Calu3 (cell line): ENCODE results near the gene CLDN7. TPM values are rescaled to one million over a fixed set of nuclear protein-coding genes. Genes with fewer than 3 reads are reported as not detected.

ENCODE experiments used
- BruUV-seq: library from RNA; stranded (reverse); fragments of 400-500 nt; replicated peaks from 2 replicates; lab custom pipeline; 2021; lab: Mats Ljungman, UMichigan
- CTCF ChIA-PET: fragments of 300-600 bp; sonication (Branson Sonifier 250); formaldehyde crosslinking; loops from one replicate; lab custom pipeline; 2022; ENCODE audit warnings: antibody characterized with exemption; lab: Charles Lee
- DNase-seq: peaks from one replicate; pipeline ENCODE4 v3.0.0; 2022
- H3K27ac Mint-ChIP-seq: one replicate; pipeline ENCODE4 v1.8.0; 2022; ENCODE audit warnings: mixed read lengths; ENCODE audit not compliant: unreplicated experiment
- H3K27me3 Mint-ChIP-seq: one replicate; pipeline ENCODE4 v1.8.0; 2022; ENCODE audit warnings: mixed read lengths; ENCODE audit not compliant: unreplicated experiment
- H3K36me3 Mint-ChIP-seq: one replicate; pipeline ENCODE4 v1.8.0; 2022; ENCODE audit warnings: mild to moderate bottlenecking, moderate library complexity, mixed read lengths; ENCODE audit not compliant: insufficient read depth, unreplicated experiment
- H3K4me1 Mint-ChIP-seq: one replicate; pipeline ENCODE4 v1.8.0; 2022; ENCODE audit warnings: mild to moderate bottlenecking, low read depth, mixed read lengths; ENCODE audit not compliant: unreplicated experiment
- H3K4me3 Mint-ChIP-seq: one replicate; pipeline ENCODE4 v1.8.0; 2022; ENCODE audit warnings: mild to moderate bottlenecking, low read depth, moderate library complexity, mixed read lengths; ENCODE audit not compliant: unreplicated experiment
- H3K9me3 Mint-ChIP-seq: one replicate; pipeline ENCODE4 v1.8.0; 2022; ENCODE audit warnings: low read depth, mixed read lengths; ENCODE audit not compliant: unreplicated experiment
- intact Hi-C: fragments of 100-400 bp; cut with micrococcal nuclease; formaldehyde crosslinking; loops from one replicate; pipeline ENCODE4 v1.10.0; 2022; ENCODE audit not compliant: unreplicated experiment
- total RNA-seq: library from RNA; stranded (reverse); gene quantifications from 2 replicates; pipeline ENCODE4 v1.2.3, GENCODE V29; 2022
- TF ChIP-seq, protein P1 (sequence below): fragments of 200-600 bp; IDR thresholded peaks from one replicate; pipeline ENCODE4 v1.8.0; 2022; ENCODE audit warnings: antibody characterized with exemption; ENCODE audit not compliant: unreplicated experiment

CLDN7 gene
- total RNA-seq, 1 experiment from 2014 or later: 266 TPM

DNA sequence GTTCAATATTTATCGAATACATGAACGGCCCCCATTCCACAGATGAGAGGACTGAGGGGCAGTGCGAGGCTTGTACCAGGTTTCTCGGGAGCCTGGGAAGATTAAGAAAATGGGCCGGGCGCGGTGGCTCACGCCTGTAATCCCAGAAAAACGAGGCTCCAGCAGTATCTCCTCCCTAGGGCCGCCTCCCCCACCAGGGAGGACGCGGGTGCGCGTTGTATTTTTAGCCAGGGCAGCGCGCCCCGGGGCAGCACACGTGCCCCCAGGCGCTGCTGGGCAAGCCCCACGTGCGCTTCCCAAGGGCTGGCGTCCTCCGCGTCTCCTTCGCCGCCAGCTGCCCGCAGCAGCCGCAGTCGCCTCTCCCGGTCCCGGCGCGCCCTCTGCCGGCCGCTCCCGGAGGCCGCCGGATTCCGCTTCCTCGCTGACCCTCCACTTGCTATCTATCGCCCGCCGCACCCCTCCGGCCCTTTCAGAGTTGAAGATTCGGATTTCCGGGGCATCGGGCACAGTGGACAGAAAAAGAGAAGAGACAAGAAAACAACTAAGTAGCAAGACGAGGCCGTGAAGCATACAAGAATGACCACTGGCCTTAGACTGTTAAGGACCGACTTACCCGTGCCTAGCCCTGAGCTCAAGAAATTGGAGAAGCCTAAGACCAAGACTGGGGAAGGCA is 34.0 kb upstream of the CLDN7 start:
- peak; percentile 86 for DNase-seq
- TF ChIP-seq, protein P1, sequence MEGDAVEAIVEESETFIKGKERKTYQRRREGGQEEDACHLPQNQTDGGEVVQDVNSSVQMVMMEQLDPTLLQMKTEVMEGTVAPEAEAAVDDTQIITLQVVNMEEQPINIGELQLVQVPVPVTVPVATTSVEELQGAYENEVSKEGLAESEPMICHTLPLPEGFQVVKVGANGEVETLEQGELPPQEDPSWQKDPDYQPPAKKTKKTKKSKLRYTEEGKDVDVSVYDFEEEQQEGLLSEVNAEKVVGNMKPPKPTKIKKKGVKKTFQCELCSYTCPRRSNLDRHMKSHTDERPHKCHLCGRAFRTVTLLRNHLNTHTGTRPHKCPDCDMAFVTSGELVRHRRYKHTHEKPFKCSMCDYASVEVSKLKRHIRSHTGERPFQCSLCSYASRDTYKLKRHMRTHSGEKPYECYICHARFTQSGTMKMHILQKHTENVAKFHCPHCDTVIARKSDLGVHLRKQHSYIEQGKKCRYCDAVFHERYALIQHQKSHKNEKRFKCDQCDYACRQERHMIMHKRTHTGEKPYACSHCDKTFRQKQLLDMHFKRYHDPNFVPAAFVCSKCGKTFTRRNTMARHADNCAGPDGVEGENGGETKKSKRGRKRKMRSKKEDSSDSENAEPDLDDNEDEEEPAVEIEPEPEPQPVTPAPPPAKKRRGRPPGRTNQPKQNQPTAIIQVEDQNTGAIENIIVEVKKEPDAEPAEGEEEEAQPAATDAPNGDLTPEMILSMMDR: peak; percentile 73
- no peak overlapping the region for H3K27ac Mint-ChIP-seq
- H3K36me3 Mint-ChIP-seq: peaks cover 4% of the 10 kb centered on the region
- peaks cover 24% of the 10 kb centered on the region for H3K27me3 Mint-ChIP-seq
- H3K4me1 Mint-ChIP-seq: peaks cover 15% of the 10 kb centered on the region
- no TSS peak for BruUV-seq
- CTCF ChIA-PET: interaction anchor here (0.9 to 1.4 kb wide), 6 partner anchors 16 to 75 kb away, joined by 3 to 14 read pairs (median 6); partner anchors contain the start of genes GABARAP, NEURL4 and SLC2A4
- peak overlapping the region; percentile 52 for H3K4me3 Mint-ChIP-seq
- H3K9me3 Mint-ChIP-seq: no peaks in the 10 kb centered on the region
- intact Hi-C loops: no loop called here

DNA sequence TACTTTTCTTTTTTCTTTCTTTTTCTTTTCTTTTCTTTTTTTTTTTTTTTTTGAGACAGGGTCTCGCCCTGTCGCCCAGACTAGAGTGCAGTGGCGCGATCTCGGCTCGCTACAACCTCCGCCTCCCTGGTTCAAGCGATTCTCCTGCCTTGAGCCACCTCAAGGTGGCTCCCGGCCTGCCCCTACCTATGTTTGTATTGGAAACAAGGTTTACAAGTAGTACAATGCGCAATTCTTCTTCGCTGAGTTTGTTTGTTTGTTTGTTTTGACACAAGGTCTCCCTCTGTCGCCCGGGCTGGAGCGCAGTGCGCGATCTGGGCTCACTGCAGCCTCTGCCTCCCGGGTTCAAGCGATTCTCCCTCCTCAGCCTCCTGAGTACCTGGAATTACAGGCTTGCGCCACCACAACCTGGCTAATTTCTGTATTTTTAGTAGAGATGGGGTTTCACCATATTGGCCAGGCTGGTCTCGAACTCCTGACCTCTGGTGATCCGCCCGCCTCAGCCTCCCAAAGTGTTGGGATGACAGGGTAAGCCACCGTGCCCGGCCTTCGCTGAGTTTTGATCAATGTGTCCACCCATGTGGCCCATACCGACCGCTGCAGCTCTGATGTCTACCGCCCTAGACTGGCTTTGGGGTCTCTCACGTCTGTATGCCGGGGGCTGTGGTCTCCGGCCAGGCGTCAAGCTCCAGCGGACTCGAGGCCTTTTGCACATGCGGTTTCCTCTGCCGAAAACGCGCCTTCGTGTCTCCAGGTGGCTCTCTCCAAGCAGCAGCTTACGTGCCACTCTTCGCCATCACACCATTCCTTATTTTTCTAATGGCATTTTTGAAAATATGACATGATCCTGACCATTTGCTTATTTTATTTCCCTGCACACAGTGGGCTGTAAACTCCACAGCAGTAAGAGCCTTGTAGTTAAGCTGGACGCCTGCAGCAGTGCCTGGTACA is 33.2 kb upstream of the CLDN7 start:
- Mint-ChIP-seq H3K27me3 (peaks cover 23% of the 10 kb centered on the region), H3K4me1 (peaks cover 15% of the 10 kb centered on the region), H3K36me3 (peaks cover 7% of the 10 kb centered on the region), H3K9me3 (no peaks in the 10 kb centered on the region), H3K4me3 (peak overlapping the region; percentile 52), H3K27ac (no peak overlapping the region)
- TF ChIP-seq, protein P1: no peak
- CTCF ChIA-PET: interaction anchor here (0.9 to 1.4 kb wide), 5 partner anchors 15 to 75 kb away, joined by 3 to 14 read pairs (median 7); partner anchors contain the start of genes GABARAP, NEURL4 and SLC2A4
- DNase-seq: no peak
- no TSS peak for BruUV-seq
- intact Hi-C loops: loop anchor here (2.0 kb wide), 1 partner anchor 15 kb away; the partner anchor contains the start of gene SLC2A4

DNA sequence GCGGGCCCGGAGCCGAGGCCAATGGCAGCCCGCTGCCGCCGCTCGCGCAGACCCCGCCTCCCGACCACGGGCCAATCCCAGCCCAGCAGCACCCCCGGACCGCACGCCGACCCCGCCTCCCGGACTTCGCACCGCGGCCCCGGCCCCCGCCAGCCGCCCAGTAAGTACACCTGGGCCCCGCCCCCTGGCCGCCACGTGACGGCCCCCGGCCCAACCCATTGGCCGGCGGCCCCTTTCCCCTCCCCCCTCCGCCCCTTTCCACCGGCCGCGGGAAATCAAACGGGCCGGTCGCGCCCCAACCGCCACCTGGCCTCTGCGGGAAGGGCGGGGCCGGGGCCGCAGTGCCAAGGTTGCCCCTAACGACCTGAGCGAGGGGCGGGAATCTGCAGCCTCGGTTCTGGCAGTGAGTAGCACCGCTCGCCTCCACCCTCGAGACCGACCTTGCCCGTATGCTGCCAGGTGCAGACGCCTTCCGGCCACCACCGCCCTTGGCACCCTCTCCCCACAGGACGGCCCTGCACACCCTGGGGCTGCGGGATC is 32.4 kb upstream of the CLDN7 start, which contains the start of gene YBX2:
Gene YBX2, minus strand, starts transcription at position 26 of the 540 bp plus-strand sequence. CDS start 139 bp downstream, outside the sequence.
- intact Hi-C loops: loop anchor here (2.0 kb wide), 1 partner anchor 14 kb away; the partner anchor contains the start of gene SLC2A4
- peak; percentile 68 for DNase-seq
- Mint-ChIP-seq H3K27me3 (peaks cover 15% of the 10 kb centered on the region), H3K4me1 (peaks cover 15% of the 10 kb centered on the region), H3K36me3 (peaks cover 8% of the 10 kb centered on the region), H3K9me3 (no peaks in the 10 kb centered on the region), H3K27ac (no peak within 1 kb of the TSS), H3K4me3 (peak within 1 kb of the TSS; percentile 46)
- CTCF ChIA-PET: no interaction called here
- TF ChIP-seq, protein P1: no peak
- BruUV-seq: no TSS peak
